Measurements from ENCODE around the gene TBC1D2. TPM values are rescaled to one million over a fixed set of nuclear protein-coding genes. Genes with fewer than 3 reads are reported as not detected.

TBC1D2 gene
- total RNA-seq, 1 donor from 2014 or later: 24.3 TPM

- peaks cover 16% of the 10 kb centered on the region for H3K4me1 Mint-ChIP-seq (ENCODE audit: low read depth)
- H3K4me3 Mint-ChIP-seq (ENCODE audit: unreplicated experiment): no peak overlapping the region
- TF ChIP-seq, protein P1, sequence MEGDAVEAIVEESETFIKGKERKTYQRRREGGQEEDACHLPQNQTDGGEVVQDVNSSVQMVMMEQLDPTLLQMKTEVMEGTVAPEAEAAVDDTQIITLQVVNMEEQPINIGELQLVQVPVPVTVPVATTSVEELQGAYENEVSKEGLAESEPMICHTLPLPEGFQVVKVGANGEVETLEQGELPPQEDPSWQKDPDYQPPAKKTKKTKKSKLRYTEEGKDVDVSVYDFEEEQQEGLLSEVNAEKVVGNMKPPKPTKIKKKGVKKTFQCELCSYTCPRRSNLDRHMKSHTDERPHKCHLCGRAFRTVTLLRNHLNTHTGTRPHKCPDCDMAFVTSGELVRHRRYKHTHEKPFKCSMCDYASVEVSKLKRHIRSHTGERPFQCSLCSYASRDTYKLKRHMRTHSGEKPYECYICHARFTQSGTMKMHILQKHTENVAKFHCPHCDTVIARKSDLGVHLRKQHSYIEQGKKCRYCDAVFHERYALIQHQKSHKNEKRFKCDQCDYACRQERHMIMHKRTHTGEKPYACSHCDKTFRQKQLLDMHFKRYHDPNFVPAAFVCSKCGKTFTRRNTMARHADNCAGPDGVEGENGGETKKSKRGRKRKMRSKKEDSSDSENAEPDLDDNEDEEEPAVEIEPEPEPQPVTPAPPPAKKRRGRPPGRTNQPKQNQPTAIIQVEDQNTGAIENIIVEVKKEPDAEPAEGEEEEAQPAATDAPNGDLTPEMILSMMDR (IDR thresholded peaks at IDR 0.05): peak; percentile 47
- no peaks in the 10 kb centered on the region for H3K27me3 Mint-ChIP-seq (ENCODE audit: low read depth)
- peaks cover 5% of the 10 kb centered on the region for H3K36me3 Mint-ChIP-seq (ENCODE audit: low read depth)
- H3K9me3 Mint-ChIP-seq (ENCODE audit: low read depth): no peaks in the 10 kb centered on the region
- DNase-seq (ENCODE audit: low spot score): no peak
- peak overlapping the region; percentile 69 for H3K27ac Mint-ChIP-seq (ENCODE audit: unreplicated experiment)
Measured at GRCh38 chr9:98207606-98208005, 47.8 kb downstream of the TBC1D2 start.

GRCh38 chr9:98206754-98207153 is 48.7 kb downstream of the TBC1D2 start:
- Mint-ChIP-seq H3K4me1 (ENCODE audit: low read depth) (peaks cover 16% of the 10 kb centered on the region), H3K4me3 (ENCODE audit: unreplicated experiment) (no peak overlapping the region), H3K27me3 (ENCODE audit: low read depth) (no peaks in the 10 kb centered on the region), H3K36me3 (ENCODE audit: low read depth) (peaks cover 5% of the 10 kb centered on the region), H3K27ac (ENCODE audit: unreplicated experiment) (no peak overlapping the region), H3K9me3 (ENCODE audit: low read depth) (no peaks in the 10 kb centered on the region)
- TF ChIP-seq, protein P1 (IDR thresholded peaks at IDR 0.05): no peak
- DNase-seq (ENCODE audit: low spot score): no peak

DNA sequence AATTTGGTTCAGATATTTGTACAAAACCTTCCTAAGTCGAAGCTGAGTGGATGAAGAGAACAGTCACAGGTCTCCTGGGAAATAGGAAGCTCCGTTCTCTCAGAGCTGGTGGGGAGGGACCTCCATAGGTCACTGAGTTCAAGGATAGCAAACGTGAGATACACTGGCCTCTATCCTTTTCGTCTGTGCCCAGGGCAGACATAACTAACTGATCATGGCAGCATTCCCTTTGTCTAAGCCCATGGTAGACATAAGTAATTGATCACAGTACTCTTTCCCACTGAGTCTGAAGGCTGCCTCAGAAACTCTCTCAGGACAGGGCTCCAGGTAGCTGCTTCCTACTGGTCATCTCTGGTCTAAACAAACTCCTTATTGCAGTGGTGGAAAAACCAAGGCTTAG is 50.8 kb downstream of the TBC1D2 start:
- Mint-ChIP-seq H3K4me1 (ENCODE audit: low read depth) (peaks cover 16% of the 10 kb centered on the region), H3K4me3 (ENCODE audit: unreplicated experiment) (no peak overlapping the region), H3K9me3 (ENCODE audit: low read depth) (no peaks in the 10 kb centered on the region), H3K27ac (ENCODE audit: unreplicated experiment) (no peak overlapping the region), H3K27me3 (ENCODE audit: low read depth) (no peaks in the 10 kb centered on the region), H3K36me3 (ENCODE audit: low read depth) (peaks cover 8% of the 10 kb centered on the region)
- DNase-seq (ENCODE audit: low spot score): no peak
- TF ChIP-seq, protein P1 (IDR thresholded peaks at IDR 0.05): no peak

- H3K27me3 Mint-ChIP-seq (ENCODE audit: low read depth): no peaks in the 10 kb centered on the region
- no peak for DNase-seq (ENCODE audit: low spot score)
- H3K4me3 Mint-ChIP-seq (ENCODE audit: unreplicated experiment): no peak overlapping the region
- TF ChIP-seq, protein P1 (IDR thresholded peaks at IDR 0.05): no peak
- no peaks in the 10 kb centered on the region for H3K9me3 Mint-ChIP-seq (ENCODE audit: low read depth)
- peaks cover 8% of the 10 kb centered on the region for H3K36me3 Mint-ChIP-seq (ENCODE audit: low read depth)
- peaks cover 15% of the 10 kb centered on the region for H3K4me1 Mint-ChIP-seq (ENCODE audit: low read depth)
- H3K27ac Mint-ChIP-seq (ENCODE audit: unreplicated experiment): no peak overlapping the region
Measured at GRCh38 chr9:98203153-98203552, 52.3 kb downstream of the TBC1D2 start.

GRCh38 chr9:98202252-98202651 is 53.2 kb downstream of the TBC1D2 start:
- TF ChIP-seq, protein P1 (IDR thresholded peaks at IDR 0.05): no peak
- Mint-ChIP-seq H3K27ac (ENCODE audit: unreplicated experiment) (no peak overlapping the region), H3K27me3 (ENCODE audit: low read depth) (no peaks in the 10 kb centered on the region), H3K4me1 (ENCODE audit: low read depth) (peaks cover 10% of the 10 kb centered on the region), H3K4me3 (ENCODE audit: unreplicated experiment) (no peak overlapping the region), H3K9me3 (ENCODE audit: low read depth) (no peaks in the 10 kb centered on the region), H3K36me3 (ENCODE audit: low read depth) (peaks cover 6% of the 10 kb centered on the region)
- no peak for DNase-seq (ENCODE audit: low spot score)
